ENCODE data around the gene NUDT11. TPM values are rescaled to one million over a fixed set of nuclear protein-coding genes. Genes with fewer than 3 reads are reported as not detected.
"Not testable (repeated sequence)": the region's sequence is repeated elsewhere in the genome, so short reads cannot be mapped to it uniquely, and the experiment has no call there.

Gene NUDT11
- total and polyA plus RNA-seq, 9 of the 15 experiments (the other 6 are each of a cell fraction or from before 2014, with no cell fraction given), result 0.01 to 0.19 (median 0.08) TPM; not detected in 3

- TF ChIP-seq KDM5B (IDR thresholded peaks at IDR 0.05; ENCODE audit: insufficient replicate concordance, low read depth, low read length) (no peak), SNIP1 (IDR thresholded peaks at IDR 0.05; ENCODE audit: low read depth) (no peak), ATF4 (CRISPR knock-in tag; IDR thresholded peaks at IDR 0.05) (no peak), E2F1 (CRISPR knock-in tag; IDR thresholded peaks at IDR 0.05) (no peak), NFIX (CRISPR knock-in tag; IDR thresholded peaks at IDR 0.05; ENCODE audit: low read depth) (no peak), ZNF23 (CRISPR knock-in tag; IDR thresholded peaks at IDR 0.05) (no peak)
Measured at GRCh38 chrX:51484616-51485015, 11.8 kb downstream of the NUDT11 start (continued).

- POLR2A ChIA-PET; H3K27ac ChIP-seq (ENCODE audit: extremely low read depth, low read depth, low read length); H3K9me1 ChIP-seq (ENCODE audit: control insufficient read depth, insufficient read depth, low read length); H3K4me3 ChIP-seq; H3K4me1 ChIP-seq (replicated peaks in 1 of 2; ENCODE audit: control insufficient read depth in 2 of 2, insufficient read depth in 2 of 2, low read length in 2 of 2); H4K20me1 ChIP-seq (replicated peaks; ENCODE audit: control insufficient read depth, insufficient read depth, low read length); DNase-seq (ENCODE audit: extremely low read depth in 1 of 4, low spot score in 3 of 4); H3K9ac ChIP-seq (ENCODE audit: insufficient read depth in 1 of 2, low read depth in 2 of 2, low read length in 2 of 2); FAIRE-seq; H3K4me2 ChIP-seq (ENCODE audit: insufficient read depth, low read length); BruUV-seq (replicated peaks); H3K79me2 ChIP-seq (ENCODE audit: control insufficient read depth, insufficient read depth, low read length); CTCF ChIA-PET (ENCODE audit: low intra/inter-chr PET ratio); ATAC-seq; H2AFZ ChIP-seq (ENCODE audit: low read depth, low read length); H3K27me3 ChIP-seq (ENCODE audit: control insufficient read depth in 2 of 2, insufficient read depth in 2 of 2, low read length in 2 of 2); in situ Hi-C loops (cut with MboI); H3K36me3 ChIP-seq (ENCODE audit: control insufficient read depth, insufficient read depth, low read length); H3K9me3 ChIP-seq (replicated peaks; ENCODE audit: control insufficient read depth, insufficient read depth, low read depth, low read length): not testable (repeated sequence)
- intact Hi-C loops (cut with micrococcal nuclease), result loop anchor here (10.0 kb wide), 1 partner anchor 132 kb away; the partner anchor contains the start of gene CENPVL3
- 0% methylated on average over 2 of the region's 5 CpGs for WGBS (ENCODE audit: insufficient coverage, low coverage, missing lambda C conversion rate)
Measured at GRCh38 chrX:51482411-51482810, 14.0 kb downstream of the NUDT11 start.
